ENCODE data around the gene CCDC187. TPM values are rescaled to one million over a fixed set of nuclear protein-coding genes. Genes with fewer than 3 reads are reported as not detected.
A peak's percentile ranks its signal among the peaks of the same experiment; 100 is the strongest.

CCDC187 gene
- total and polyA plus RNA-seq, 4 donors = 2.0 to 16.8 (median 6.8) TPM

DNA sequence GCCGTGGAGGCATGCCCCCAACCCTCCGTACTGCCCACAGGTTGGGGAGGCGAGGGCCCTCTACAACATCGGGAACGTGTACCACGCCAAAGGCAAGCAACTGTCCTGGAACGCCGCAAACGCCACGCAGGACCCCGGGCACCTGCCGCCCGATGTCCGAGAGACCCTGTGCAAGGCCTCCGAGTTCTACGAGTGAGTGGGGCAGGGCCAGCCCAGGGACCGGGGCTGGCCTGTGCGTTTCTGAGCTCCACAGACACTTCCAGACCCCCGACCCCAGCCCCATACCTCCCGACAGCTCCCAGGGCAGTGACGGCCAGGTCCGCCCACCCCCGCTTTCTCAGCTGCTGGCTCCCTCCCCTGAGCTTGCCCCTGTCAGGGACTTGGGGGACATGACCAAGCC, 33.0 kb upstream of the CCDC187 start:
- 93 to 96% methylated on average over 23 of the region's 23 CpGs for WGBS, 2 donors
- DNase-seq = no peak
- Histone ChIP-seq H3K4me1 (ENCODE audit: control insufficient read depth in 5 of 5, insufficient read depth in 5 of 5, low read length in 5 of 5) (peaks cover 0 to 2% (median 0%) of the 10 kb centered on the region in 5 donors), H3K4me3 (no peak overlapping the region), H3K36me3 (ENCODE audit: control insufficient read depth in 4 of 4, insufficient read depth in 4 of 4, low read length in 4 of 4) (peaks cover 0 to 31% (median 15%) of the 10 kb centered on the region in 4 donors), H3K9ac (ENCODE audit: insufficient read depth in 1 of 2, low read length in 2 of 2) (no peak overlapping the region), H3K27me3 (ENCODE audit: control insufficient read depth in 3 of 3, insufficient read depth in 3 of 3, low read length in 2 of 3) (no peaks in the 10 kb centered on the region), H3K9me3 (ENCODE audit: control insufficient read depth in 4 of 4, insufficient read depth in 3 of 4, low read length in 3 of 4) (no peaks in the 10 kb centered on the region), H3K27ac (ENCODE audit: low read depth in 1 of 2, low read length in 1 of 2) (peak overlapping the region in 1 of 2 donors; percentile 15)
- ATAC-seq (ENCODE audit: insufficient read depth, low FRiP score) = no peak
- TF ChIP-seq, protein P1, sequence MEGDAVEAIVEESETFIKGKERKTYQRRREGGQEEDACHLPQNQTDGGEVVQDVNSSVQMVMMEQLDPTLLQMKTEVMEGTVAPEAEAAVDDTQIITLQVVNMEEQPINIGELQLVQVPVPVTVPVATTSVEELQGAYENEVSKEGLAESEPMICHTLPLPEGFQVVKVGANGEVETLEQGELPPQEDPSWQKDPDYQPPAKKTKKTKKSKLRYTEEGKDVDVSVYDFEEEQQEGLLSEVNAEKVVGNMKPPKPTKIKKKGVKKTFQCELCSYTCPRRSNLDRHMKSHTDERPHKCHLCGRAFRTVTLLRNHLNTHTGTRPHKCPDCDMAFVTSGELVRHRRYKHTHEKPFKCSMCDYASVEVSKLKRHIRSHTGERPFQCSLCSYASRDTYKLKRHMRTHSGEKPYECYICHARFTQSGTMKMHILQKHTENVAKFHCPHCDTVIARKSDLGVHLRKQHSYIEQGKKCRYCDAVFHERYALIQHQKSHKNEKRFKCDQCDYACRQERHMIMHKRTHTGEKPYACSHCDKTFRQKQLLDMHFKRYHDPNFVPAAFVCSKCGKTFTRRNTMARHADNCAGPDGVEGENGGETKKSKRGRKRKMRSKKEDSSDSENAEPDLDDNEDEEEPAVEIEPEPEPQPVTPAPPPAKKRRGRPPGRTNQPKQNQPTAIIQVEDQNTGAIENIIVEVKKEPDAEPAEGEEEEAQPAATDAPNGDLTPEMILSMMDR (IDR thresholded peaks at IDR 0.05; ENCODE audit: control extremely low read depth, extremely low read depth) = no peak

DNA sequence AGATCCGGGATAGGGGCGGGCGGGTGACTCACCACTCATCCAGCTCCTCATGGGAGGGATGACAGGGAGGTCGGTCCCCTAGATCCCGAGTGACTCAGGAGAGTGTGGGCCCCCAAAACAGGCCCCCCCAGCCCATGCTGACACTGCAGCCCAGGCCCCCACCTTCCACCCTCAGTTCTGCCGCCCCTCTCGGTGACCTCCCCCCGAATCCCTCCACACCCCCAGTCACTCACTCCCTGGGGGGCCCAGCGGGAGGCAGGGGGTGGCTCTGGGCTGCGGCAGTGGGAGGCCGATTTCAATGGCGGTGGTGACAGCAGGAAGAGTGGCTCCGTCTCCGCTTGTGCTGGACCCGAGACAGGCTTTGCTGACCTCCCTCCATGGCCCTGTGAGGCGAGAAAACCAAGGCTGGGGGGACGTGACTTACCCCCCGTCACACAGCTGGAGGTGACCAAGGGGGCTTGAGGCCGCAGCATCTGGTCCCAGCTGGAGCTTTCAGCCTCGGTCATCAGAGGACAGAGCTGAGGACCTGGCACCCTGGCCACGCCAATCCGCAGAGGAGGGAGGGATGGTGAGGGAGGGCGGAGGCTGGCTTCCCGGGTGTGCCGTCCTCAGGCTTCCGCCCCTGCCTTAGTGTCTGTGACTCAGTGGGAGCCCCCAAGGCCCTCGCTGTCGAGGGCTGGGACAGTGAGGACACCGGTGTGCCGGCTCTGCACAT, 32.4 kb upstream of the CCDC187 start:
- H3K27ac ChIP-seq (ENCODE audit: low read depth in 1 of 2, low read length in 1 of 2) = peak overlapping the region in 1 of 2 donors; percentile 15
- ATAC-seq (ENCODE audit: insufficient read depth, low FRiP score) (no peak), DNase-seq (no peak)
- no peak overlapping the region for H3K4me3 ChIP-seq
- 86 to 91% methylated on average over 29 to 30 of the region's 30 CpGs for WGBS, 2 donors
- TF ChIP-seq, protein P1 (IDR thresholded peaks at IDR 0.05; ENCODE audit: control extremely low read depth, extremely low read depth) = no peak
- no peak overlapping the region for H3K9ac ChIP-seq (ENCODE audit: insufficient read depth in 1 of 2, low read length in 2 of 2)
- H3K36me3 ChIP-seq (ENCODE audit: control insufficient read depth in 4 of 4, insufficient read depth in 4 of 4, low read length in 4 of 4) = peaks cover 0 to 31% (median 15%) of the 10 kb centered on the region in 4 donors
- H3K4me1 ChIP-seq (ENCODE audit: control insufficient read depth in 5 of 5, insufficient read depth in 5 of 5, low read length in 5 of 5) = no peaks in the 10 kb centered on the region
- H3K9me3 ChIP-seq (ENCODE audit: control insufficient read depth in 4 of 4, insufficient read depth in 3 of 4, low read length in 3 of 4) = no peaks in the 10 kb centered on the region
- no peaks in the 10 kb centered on the region for H3K27me3 ChIP-seq (ENCODE audit: control insufficient read depth in 3 of 3, insufficient read depth in 3 of 3, low read length in 2 of 3)

DNA sequence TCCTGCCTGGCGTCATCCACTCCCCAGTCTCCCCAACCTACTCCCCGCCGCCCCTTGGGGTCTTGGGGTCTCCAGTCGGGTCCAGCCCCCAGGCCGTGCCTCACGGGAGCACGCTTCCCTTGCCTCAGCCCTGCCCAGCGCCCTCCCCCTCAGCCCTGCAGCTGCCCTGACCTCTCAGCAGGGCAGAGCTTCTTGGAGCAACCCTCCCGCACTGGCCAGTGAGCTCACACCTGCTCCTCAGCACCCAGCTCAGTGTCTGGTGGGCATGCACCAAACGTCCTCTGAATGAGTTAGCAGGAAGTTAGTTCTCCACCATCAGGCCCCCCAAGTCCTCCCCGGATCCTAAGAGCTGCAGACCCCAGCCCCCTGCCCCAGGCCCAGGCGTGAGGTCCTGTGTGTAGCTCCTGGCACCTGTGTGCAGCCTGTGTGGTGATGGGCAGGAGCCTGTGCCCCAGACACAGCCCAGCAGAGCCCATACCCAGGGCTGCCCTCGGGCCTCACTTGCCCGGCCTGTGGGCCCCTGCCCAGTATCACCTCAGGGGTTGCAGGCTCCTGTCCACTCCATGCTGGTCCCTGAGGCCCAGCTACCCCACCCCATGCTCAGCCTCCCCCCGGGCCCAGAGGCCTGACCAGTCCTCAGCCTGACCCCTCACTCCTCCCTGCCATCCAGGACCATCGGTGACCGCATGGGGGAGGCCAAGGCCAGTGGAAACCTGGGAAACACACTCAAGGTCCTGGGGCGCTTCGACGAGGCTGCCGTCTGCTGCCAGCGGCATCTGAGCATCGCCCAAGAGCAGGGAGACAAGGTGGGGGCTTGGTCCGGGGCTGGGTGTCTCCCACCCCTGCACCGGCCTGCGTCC, 31.6 kb upstream of the CCDC187 start:
- Histone ChIP-seq H3K27me3 (ENCODE audit: control insufficient read depth in 3 of 3, insufficient read depth in 3 of 3, low read length in 2 of 3) (no peaks in the 10 kb centered on the region), H3K4me1 (ENCODE audit: control insufficient read depth in 5 of 5, insufficient read depth in 5 of 5, low read length in 5 of 5) (peaks cover 0 to 2% (median 0%) of the 10 kb centered on the region in 5 donors), H3K4me3 (no peak overlapping the region), H3K36me3 (ENCODE audit: control insufficient read depth in 4 of 4, insufficient read depth in 4 of 4, low read length in 4 of 4) (peaks cover 0 to 30% (median 12%) of the 10 kb centered on the region in 4 donors), H3K9me3 (ENCODE audit: control insufficient read depth in 4 of 4, insufficient read depth in 3 of 4, low read length in 3 of 4) (no peaks in the 10 kb centered on the region), H3K9ac (ENCODE audit: insufficient read depth in 1 of 2, low read length in 2 of 2) (no peak overlapping the region), H3K27ac (ENCODE audit: low read depth in 1 of 2, low read length in 1 of 2) (peak overlapping the region in 1 of 2 donors; percentile 34)
- TF ChIP-seq, protein P1 (IDR thresholded peaks at IDR 0.05; ENCODE audit: control extremely low read depth, extremely low read depth) = no peak
- no peak for DNase-seq
- no peak for ATAC-seq (ENCODE audit: insufficient read depth, low FRiP score)
- WGBS, 2 donors = 89 to 94% methylated on average over 26 of the region's 26 CpGs
